Activated CD4-positive, alpha-beta T cell treated with anti-CD3 and anti-CD28 coated beads, Interleukin-2, amount 50 U/mL, for 48 hours (primary cell): ENCODE measurements around the gene PGAP3.

ENCODE experiments used
- DNase-seq, 2 experiments: peaks; one replicate each; pipeline ENCODE4 v3.0.0-alpha.2; 2020

The PGAP3 gene

DNA sequence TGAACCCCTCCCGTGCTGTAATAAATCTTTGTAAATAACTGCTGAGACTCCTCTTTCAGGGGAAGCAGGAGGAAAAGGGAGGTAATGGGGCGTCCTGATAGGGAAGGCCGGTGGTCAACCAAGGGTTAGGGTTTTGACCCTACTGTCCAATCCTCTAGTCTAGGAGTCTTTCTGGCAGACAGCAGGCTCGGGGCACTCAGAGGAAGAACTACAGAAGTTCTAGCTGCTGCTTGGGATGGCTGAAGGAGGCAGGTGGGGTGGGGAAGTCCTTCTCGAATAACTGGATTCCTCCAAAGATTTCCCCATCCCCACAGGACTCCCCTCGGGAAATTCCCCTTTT, 51.3 kb downstream of the PGAP3 start:
- no peak for DNase-seq

DNA sequence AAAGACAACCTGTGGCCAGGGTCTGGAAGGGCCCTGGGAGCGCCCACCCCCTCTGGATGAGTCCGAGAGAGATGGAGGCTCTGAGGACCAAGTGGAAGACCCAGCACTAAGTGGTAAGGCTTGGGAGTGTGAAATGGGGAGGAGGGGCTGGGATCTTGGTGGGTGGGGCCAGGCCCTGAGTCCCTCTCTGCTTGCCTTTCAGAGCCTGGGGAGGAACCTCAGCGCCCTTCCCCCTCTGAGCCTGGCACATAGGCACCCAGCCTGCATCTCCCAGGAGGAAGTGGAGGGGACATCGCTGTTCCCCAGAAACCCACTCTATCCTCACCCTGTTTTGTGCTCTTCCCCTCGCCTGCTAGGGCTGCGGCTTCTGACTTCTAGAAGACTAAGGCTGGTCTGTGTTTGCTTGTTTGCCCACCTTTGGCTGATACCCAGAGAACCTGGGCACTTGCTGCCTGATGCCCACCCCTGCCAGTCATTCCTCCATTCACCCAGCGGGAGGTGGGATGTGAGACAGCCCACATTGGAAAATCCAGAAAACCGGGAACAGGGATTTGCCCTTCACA, 52.2 kb downstream of the PGAP3 start:
- DNase-seq = no peak

DNA sequence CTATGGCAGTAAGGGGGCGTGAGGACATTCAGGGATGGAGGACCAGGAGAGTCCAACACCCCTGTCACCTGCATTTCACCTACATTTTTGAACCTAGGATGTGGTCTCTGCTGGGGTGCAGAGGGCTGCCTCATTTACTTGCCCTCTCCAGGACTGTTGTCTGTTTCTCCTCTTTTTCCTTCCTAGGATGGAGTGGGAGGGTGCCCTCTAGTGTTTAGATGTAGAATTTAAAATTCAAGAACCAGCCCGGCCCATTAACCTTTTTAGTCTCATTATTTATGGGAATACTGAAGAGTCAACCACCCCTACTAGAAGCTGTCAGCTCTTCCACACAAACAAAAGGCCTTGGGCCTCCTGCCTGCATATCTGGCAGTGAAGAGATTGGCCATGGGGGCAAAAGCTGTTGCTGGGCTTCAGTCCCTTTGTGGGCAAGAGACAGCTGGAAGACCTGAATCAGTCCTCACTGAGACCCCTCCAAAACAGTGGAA, 53.4 kb downstream of the PGAP3 start:
- DNase-seq = no peak

- DNase-seq = no peak
Observed at GRCh38 chr17:39633570-39634183, 54.2 kb downstream of the PGAP3 start.

- no peak for DNase-seq
Observed at GRCh38 chr17:39632153-39632941, 55.5 kb downstream of the PGAP3 start.

GRCh38 chr17:39631403-39631802, 56.5 kb downstream of the PGAP3 start:
- DNase-seq = no peak

DNA sequence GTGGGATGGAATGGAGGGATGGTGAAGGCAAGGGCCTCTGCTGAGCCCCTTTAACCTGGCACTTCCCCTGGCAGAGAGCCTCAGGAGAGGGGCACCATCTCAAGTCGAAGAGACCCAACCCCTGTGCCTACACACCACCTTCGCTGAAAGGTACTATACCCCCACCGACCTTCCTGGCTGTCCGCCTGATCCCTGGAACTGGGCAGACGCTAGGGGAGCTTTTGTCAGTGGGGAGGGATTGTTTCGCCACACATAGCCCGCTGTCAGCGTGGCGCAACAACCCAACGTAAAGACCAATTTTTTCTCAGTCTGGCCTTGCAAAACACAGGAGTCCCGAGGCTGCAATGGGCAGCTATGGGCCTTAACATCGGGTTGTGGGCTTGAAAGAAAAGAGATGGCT, 58.0 kb downstream of the PGAP3 start:
- DNase-seq = no peak

- no peak for DNase-seq
Observed at GRCh38 chr17:39629494-39629880, 58.4 kb downstream of the PGAP3 start.

DNA sequence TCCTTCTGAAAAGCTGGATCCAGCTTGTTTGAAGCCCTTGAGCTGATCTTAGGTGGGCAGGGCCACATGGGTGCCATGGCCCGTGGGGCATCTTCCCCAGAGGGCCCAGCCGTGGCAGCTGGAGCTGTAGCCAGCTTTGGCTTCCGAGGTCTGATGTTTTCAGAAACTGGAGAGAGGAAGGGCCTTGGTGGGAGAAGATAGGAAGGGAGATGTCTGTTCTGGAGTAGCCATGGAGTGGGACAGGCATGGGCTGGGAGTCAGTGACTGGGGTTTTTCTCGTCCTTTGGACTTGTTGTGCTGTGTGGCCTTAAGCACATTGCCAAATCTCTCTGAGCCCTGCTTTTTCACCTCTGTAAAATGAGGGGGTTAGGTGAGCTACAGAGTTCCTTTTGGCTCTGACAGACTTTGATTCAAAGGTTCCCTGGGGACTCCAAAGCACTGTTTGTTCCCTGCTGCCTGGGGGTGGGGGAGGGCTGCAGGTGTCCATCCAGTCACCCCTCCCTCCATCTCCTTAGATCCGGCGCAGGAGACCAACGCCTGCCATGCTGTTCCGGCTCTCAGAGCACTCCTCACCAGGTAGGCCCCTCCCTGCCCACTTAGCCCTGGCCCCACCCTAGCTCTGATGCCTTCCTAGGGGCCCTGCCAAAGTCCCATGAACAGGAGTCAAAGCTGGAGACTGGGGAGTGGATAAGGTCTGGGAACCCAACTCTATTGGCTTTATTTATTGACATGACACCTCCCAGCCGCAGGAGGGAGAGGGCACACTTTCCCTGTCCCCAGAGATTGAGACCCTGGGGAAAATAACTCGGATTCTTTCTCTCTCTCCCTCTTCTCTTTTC, 59.0 kb downstream of the PGAP3 start:
- no peak for DNase-seq

GRCh38 chr17:39627712-39628516, 59.9 kb downstream of the PGAP3 start:
- DNase-seq = no peak

GRCh38 chr17:39627047-39627711, 60.7 kb downstream of the PGAP3 start:
- no peak for DNase-seq

GRCh38 chr17:39626171-39627046, 61.4 kb downstream of the PGAP3 start, which contains the start of gene PPP1R1B:
PPP1R1B (plus strand) TSS chr17:39626952; CDS start chr17:39627393, 441 bp downstream.
- DNase-seq = no peak

DNA sequence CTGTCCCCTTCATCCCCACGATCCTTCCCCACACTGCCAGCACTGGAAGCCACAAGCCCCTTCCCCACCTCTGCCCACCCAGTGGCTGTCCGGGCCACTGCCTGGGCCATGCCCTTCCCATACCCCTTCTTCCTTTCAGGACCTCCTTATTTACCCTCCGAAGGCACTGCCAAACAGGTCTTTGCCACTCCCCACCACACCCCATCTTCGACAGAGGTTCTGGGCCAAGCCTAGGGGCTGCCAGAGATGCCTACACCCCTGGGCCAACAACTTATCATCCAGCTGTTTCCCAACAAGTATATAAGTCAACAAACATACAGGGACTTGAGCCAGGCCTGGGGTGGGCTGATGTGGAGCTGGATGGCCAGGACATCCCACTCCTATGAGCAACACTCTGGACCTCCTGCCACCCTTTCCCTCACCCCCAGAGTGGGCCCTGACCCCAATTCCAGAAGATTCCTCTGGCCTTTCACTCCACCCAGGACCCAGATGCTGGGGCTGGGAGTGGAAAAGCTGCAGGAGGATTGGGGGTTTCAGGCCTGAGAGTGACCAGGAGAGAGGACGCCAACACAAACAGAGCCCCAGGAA, 62.6 kb downstream of the PGAP3 start:
- no peak for DNase-seq

DNA sequence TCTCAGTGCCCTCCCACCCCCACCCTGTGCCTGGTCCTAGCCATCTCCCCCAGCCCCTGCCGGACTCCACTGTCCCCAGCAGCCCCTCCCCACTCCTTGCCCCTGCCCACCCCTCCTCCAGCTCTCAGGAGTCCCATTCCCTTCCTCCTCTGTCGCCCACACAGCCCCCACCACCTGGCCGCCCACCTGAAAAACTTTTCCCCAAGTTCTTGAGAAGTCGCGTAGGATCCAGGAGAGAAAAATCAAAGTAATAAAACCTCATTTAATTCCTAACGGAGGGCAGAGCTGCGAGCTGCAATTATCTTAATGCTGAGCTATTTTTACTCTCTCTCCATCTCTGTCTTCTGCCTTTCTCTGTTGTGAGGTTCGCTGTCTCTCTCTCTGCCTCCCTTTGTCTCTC, 63.5 kb downstream of the PGAP3 start:
- no peak for DNase-seq

DNA sequence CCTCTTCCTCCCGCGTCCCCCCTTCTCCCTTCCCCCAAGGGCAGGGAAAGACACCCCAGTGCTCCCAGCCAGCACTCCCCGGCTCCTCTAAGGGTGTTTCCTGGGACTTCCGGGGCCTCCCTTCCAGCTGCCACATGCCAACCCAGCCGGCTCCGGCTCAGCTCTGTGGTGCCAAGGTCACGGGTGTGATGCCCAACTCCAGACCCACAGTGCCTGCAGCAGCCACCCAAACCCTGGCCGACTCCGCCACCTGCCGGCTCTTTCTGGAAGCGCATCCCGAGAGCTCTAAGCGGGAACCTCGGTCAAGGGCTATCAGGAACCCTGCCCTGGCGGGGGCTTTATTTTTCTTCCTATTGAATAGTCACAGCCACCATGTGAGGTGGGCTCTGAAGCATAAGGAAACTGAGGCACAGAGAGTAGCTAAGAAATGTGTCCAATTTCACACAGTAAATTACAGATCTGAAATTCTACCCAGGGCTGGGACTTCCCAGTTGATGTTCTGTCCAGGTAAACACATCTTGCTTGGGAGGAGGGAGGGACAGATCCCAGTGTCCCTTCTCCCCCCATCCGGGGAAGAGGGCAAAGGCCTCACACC, 64.4 kb downstream of the PGAP3 start:
- peak; percentile 94 to 95 for DNase-seq

DNA sequence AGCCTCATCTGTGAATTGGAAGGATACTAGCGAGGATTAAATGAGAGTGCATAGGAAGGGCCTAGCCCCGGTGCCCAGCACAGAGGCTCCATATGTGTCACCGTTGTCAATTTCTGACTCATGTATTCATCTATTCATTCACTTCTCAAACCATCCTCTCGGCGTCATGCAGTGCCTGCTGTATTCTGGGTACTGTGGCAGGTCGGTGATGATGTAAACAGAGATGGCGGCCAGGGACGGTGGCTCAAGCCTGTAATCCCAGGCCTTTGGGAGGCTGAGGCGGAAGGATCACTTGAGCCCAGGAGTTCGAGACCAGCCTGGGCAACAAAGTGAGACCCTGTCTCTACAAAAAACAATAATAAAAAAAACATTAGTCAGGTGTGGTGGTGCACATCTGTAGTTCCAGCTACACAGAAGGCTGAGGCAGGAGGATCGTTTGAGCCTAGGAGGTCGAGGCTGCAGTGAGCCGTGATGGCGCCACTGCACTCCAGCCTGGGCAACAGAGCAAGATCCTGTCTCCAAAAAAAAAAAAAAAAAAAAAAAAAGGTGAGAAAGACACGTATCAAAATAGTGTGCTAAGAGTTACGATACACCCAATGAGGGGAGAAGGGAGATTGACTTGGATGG, 65.4 kb downstream of the PGAP3 start:
- peak; percentile 61 to 73 for DNase-seq

DNA sequence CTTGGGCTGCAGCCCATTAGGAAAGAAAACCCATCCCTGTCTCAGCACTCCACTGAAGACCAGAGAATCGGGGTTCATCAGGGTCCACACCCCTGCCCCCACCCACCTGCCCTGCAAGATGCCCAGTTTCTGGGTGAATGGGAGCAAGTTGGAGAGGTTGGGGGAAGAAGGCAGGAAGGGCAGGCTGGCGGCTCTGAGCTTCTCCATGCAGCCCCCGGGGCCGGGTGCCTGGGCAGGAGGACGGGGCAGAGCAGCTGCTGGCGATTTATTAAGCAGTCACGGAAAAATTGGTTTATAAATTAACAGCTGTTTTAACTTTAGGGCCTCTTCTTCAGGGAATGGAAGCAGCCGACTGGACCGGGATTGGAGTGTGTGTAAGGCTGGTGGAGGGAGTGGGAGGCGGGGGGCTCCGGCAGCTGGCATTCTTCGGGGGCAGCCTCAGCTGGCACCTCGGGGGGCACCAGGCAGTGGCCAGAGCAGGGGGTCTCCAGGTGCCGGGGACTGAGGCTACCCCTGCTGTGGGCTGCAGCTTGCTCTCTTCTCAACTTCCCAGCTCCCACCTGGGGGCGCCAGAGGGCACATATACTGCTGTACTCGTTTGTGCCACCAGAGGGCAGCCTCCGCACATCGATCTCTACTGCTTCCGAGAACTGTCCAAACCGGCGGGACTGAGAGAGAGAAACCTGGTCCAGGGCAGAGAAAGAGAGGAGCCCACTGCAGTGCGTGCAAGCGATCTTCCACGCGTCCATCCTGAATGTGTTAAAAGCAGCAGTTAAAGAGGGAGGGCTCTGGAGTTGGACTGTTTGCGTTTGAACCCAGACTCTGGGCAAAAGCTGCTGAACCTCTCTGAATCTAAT, 66.1 kb downstream of the PGAP3 start:
- peak; percentile 89 to 92 for DNase-seq
